HG03354 (cell line): ENCODE data around the gene KLHL3.

Experiments used
- ATAC-seq: cut with Tn5 transposase; IDR thresholded peaks from one replicate; pipeline ENCODE4 v1.9.1; 2021; ENCODE audit warnings: mild to moderate bottlenecking; ENCODE audit not compliant: unreplicated experiment, poor library complexity, severe bottlenecking

KLHL3 gene

DNA sequence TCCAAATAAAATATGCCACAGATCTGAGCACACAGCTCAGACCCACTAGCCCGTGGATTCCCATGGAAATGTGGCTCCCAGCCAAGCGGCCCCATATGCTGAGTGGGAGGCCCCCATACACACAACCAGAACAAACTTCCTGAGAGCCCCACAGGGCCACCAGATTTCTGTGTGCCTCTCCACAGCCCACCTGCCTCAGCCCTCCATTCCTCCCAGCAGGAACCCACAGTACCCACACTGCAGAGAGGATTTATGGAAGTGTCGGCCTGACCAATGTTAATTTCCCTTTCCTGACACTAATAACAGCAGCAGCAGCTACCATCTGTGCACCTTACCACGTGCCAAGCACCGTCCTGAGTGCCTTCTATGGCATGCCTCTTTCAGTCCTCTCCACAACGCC, 137.5 kb downstream of the KLHL3 start:
- no peak for ATAC-seq

DNA sequence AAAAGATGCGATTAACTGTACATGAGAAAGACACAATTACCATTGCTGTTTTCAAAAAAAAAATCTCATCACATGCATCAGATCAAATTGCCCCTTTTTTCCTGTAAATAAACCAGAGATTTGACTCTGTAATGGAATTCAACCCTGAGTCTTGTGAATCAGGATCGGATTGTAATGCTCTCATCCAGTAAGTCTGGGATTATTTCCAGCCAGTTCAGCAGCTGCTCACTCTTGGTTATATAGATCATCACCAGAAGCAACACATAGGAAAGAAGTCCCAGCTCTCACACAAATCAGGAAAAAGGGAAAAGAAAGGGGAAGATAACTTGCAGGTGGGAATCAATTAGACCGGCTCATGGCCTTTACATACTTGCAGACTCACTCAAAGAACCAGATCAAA, 138.9 kb downstream of the KLHL3 start:
- no peak for ATAC-seq

DNA sequence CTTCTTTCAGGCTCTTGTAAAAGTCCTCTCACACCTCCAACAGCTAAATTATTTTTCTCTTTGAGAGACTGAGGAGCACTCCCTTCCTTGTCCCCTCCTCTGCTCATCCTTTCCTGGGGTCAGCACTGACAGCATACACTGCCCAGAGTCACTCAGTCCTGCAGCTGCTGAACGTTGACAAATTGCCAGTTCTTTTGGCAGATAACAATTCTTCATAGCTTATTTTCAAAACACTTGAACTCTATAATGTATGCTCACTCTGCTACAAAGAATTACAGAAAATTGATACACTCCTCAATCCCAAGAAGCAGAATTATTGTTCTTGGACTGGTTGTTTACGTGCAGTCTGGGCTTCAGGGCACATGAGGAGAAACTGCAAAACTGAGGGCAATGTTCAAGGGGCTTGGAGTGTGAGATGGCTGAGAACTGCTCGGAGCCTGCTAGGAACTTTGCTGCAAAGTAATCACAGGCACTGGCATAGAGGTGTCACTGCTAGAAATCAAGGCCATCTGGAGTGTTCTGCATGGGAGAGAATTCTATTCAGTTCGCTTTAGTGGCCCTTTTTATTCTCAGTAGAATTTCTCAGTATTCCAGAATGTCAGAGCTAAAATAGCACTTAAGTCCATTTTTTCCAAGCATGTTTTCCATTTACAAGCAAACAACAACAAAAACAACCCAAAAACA, 140.4 kb downstream of the KLHL3 start:
- no peak for ATAC-seq

DNA sequence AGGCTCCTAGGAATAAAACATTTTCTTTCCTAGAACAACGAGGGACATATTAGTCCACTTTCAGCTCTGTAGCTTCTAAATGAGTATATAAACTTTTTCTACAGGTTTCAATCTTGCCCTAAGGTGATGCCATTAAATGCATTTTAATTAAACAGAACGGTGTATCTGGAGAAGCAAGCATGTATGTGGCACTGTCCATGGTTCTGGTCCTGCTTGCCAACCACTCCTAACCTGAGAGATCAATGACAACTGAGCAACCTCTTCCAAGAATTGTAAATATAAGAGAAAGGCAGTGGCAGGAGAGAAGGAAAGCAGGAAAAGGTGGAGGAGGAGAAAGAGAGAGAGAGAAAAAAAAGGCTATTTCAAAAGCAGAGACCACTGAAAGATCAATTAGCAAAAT, 141.2 kb downstream of the KLHL3 start:
- no peak for ATAC-seq

DNA sequence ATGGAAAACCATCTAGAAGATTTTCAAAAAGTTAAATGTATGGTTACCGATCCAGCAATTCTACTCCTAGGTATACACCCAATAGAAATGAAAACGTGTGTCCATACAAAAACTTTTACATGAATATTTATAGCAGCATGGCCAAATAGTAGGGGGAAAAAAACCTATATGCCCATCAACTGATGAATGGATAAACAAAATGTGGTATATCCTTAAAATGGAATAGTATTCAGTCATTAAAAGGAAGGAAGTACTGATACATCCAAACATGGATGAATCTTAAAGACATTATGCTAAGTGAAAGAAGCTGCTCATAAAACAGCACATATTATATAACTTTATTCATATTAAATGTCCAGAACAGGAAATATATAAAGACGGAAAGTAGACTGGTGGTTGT, 143.6 kb downstream of the KLHL3 start:
- no peak for ATAC-seq

DNA sequence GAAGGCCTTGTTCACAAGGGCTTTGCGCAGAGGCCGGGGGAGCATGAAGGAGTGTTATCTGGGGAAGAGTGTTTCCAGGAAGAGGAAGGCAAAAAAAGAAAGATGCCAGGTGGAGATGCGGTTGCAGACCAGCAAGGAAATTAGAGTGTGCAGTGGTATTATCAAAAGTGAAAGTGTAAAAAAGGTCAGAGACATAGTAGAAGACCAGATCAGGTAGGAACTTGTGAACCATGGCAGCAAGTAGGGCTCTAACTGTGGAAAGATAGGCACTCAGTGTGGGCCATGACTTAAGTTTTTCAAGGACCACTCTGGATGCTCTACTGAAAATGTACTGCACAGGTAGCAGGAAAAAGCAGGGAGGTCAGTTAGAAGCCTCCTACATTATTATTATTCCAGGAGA, 146.7 kb downstream of the KLHL3 start:
- no peak for ATAC-seq

DNA sequence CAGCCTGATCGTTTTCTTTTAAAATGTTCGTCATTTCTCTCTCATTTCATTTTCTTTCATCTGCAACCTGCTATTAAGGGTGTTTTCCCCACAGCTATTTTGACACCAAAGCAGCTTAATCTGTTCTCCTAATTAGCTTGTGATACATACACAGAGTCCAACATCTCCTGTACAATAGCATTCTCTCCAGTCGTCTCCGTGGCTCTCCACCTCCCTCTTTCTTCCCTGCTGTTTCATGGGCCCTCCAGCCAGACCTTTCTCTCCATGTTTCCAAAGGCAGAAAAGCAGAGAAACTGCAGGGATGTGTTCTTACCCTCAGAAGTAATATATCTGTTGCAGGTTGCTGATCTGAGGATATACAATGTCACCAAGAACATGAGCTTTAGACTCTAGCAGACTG, 148.0 kb downstream of the KLHL3 start:
- ATAC-seq, result no peak

DNA sequence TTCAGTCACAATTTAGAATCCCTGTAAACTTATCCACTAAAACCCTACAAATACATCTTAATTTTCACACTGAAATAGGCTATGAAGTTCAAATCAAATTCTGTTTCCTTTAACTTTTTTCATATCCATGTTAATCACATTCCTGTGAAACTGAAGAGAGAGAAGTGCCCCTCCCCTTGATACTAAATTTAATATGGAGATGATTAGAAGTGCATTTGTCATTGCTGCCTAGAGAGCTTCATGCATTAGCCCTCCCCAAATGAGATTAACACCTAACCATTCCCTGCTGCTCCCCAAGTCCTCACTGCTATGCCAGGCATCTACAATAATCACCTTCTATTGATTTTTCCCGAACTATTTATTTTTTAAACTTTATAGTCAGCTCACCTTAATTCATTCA, 151.6 kb downstream of the KLHL3 start:
- no peak for ATAC-seq

DNA sequence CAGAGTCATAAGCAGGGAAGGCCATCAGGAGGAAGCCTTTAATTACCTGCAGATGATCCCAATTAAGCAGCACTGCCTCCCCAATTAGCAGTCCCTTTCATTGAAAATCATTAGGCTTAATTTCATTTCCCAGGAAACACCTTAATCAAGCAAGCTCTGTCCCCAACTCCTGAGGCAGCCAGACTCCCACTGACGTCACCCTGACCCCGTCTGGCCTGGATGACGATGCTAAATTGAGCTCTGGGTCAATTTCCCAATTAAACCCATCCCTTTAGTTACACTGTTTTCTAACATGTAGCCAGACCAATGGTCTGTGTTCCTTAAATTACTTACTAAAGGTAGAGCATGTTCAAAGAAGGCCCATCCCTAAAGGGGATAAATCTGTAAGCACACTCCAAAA, 152.8 kb downstream of the KLHL3 start:
- ATAC-seq, result no peak

DNA sequence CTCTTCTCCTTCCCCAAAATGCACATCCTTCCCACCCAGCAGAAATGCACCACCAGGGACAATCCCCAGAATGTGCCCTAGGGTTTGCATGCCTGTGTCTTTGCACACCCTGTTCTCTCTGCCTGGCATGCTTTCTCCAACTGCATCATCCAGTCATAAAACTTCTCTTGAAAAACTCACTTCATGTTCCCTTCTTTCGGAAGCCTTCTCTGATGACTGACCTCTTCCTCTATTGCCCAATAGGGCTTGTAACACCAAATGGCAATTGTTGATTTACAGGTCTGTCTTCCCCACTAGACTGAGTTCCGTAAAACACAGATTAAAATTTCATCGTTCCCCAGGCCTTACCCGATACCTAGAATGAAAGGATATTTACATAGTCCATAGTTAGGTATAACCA, 153.7 kb downstream of the KLHL3 start:
- ATAC-seq, result no peak

DNA sequence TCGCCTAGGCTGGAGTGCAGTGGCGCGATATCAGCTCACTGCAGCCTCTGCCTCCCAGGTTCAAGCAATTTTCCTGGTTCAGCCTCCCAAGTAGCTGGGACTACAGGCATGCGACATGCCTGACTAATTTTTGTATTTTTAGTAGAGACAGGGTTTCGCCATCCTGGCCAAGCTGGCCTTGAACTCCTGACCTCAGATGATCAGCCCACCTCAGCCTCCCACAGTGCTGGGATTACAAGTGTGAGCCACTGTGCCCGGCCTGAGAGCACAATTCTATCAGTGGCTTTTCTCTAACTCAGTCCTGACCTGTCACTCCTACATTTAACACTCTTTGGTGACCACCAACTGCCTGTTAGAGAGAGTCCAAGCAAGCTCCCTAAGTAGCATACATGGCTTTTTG, 154.1 kb downstream of the KLHL3 start:
- no peak for ATAC-seq

DNA sequence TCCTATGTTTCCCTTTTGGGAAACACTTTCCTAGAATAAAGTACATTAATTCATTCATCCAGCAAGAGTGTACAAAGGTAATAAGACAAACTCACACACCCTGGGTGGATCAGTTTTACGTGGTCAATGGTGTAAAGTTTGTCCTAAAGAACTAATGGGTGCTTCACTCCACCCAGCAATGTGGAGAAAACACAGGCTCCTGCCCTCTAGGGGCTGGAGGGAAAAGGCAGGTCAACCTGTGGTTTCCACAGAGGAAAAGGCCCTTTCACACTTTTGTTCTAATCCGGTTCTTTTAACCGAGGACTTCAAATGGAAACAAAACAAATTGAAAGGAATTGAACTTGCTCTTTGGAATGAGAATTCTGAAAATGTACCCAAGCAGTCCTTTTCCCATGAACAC, 155.9 kb downstream of the KLHL3 start:
- no peak for ATAC-seq

DNA sequence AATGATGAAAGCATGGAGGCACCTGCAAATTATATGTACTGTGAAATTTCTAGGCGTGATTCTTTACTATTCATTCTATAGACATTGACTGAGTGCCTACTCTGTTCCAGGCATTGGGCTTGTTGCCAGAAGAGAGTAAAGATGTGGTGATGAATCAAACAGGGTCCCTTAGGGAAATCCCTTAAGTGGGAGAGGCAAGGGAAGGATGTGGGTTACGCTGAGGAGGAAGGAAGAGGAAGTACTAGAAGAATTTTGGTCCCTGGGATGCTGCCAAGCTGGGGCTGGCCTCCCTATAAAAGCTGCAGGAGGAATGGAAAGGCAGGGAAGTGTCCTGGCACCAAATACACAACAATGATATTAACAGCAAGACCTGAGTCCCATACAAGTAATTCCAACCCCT, 160.0 kb downstream of the KLHL3 start:
- no peak for ATAC-seq

DNA sequence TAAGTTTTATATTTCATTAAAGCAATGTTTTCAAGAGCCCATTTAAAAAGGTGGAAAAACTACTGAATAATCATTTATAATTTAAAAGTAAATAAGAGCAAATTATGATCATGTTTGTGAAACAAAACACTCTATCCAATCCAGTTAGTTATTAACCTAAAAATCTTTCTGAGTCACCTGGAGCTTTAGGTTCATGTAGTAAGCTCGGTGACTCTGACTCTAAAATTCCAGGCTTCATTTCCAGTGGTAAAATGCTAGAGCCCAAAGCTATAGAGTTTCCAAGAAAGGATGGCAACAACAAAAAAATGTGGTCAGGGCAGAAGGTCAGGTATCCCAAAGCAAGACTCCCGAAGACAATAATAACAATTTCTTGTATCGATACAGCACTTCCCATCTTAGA, 160.7 kb downstream of the KLHL3 start:
- ATAC-seq, result no peak

DNA sequence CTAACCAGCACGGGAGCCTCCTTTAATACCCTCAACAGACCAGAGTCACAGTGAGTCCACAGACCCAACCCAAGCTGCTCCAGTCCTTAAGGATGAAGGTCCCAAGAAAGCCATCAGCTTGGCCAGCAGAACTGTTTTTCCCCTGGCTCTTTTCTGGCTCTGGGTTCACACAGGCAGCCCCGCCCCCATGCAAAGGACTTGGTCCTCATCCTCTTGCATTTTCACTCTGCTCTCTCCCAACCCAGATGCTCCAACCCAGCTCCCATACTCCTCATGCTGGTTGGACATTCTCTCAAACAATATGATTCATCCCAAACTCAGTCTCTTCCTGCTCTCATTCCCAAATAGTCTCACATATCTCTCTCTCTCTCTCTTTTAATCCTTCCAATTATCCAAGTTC, 162.5 kb downstream of the KLHL3 start:
- no peak for ATAC-seq

DNA sequence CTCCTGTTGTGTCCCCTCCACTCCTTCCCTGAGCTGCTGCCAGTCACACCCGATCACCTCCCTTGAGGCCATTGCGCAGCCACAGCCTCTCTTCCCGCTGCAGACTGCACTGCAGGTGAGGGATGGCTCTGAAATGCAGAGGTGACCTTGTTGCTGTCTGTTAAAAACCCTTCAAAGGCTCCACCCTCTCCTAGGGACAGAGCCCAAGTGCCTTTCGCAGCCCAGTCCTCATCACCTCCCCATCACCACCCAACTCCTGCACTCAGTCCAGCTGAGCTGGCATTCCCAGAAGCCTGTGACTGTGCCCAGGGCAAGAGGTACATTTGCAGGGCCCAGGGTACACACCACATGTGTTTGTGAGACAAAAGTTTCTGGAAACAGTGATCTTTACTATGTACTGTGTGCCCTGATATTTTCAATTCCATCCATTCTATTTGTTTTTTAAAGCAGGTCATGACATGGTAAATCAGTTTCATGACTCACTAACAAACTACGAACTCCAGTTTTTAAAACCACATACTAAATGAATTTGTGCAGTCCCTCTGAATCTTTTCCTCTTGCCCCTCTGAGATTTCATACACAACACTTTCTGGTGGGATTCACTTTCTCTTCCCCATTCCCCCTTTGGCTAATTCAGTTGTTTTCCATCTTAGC, 163.7 kb downstream of the KLHL3 start:
- no peak for ATAC-seq

DNA sequence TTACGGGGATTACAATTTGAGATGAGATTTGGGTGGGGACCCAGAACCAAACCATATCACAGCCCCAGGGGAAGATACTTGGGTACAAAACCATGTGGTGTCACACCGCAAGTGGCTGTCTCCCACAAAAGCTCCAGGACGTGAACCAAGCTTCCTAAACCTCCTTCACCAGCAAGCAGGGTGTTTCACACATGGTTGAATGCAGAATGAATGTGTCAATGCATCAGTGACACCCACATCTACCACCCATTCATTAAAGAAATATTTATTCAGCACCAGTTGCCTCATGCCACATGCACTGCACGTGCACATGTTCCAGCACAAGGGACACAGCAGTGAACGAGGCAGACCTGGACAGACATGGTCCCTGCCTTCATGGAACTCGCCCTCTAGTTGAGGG, 165.8 kb downstream of the KLHL3 start:
- no peak for ATAC-seq
